ENCODE data around the gene FMNL2.

The FMNL2 gene

GRCh38 chr2:152446213-152446612, 111.2 kb downstream of the FMNL2 start:
- Histone ChIP-seq H3K4me1 (ENCODE audit: insufficient read depth, low read length) (no peaks in the 10 kb centered on the region), H4K20me1 (ENCODE audit: insufficient read depth, low read length) (no peaks in the 10 kb centered on the region), H3K9ac (ENCODE audit: low read depth, low read length) (no peak overlapping the region), H3K27ac (ENCODE audit: low read length) (no peak overlapping the region), H3K4me2 (ENCODE audit: insufficient read depth, low read length) (no peak overlapping the region), H3K9me3 (ENCODE audit: insufficient read depth, low read length, severe bottlenecking) (no peaks in the 10 kb centered on the region), H2AFZ (ENCODE audit: low read depth, low read length) (no peak overlapping the region), H3K36me3 (ENCODE audit: insufficient read depth, low read length) (no peaks in the 10 kb centered on the region), H3K4me3 (ENCODE audit: low read depth in 1 of 2, low read length in 2 of 2) (no peak overlapping the region), H3K27me3 (ENCODE audit: insufficient read depth, low read length, poor library complexity) (peaks cover 5% of the 10 kb centered on the region), H3K79me2 (ENCODE audit: insufficient read depth, low read length) (no peaks in the 10 kb centered on the region)
- TF ChIP-seq CTCF (IDR thresholded peaks at IDR 0.05; ENCODE audit: borderline replicate concordance, extremely low read depth, low read length, poor library complexity, severe bottlenecking) = no peak
- no peak for TF ChIP-seq EZH2 (IDR thresholded peaks at IDR 0.05; ENCODE audit: borderline replicate concordance, low read depth, low read length, severe bottlenecking)
- ATAC-seq (ENCODE audit: insufficient read depth, low read depth) = no peak
- DNase-seq = no peak

DNA sequence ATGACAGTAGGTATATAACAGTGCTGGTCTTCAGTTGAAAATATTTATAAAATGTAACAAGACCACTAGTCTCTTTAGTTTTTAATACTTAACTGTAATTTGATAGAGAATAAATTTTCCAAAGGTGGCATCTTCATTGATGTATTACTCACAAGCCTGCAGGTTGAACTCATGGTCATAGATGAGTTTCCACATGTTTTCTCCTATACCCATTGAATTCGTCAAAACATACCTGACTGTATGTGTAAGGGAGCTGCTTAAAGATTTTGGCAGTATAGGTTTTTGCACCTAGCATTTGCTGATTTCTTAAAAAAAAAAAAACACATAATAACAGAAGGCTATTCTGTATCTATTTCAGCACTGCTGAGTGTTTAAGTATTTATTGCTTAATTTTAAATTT, 112.9 kb downstream of the FMNL2 start:
- H2AFZ ChIP-seq (ENCODE audit: low read depth, low read length) = no peak overlapping the region
- TF ChIP-seq CTCF (IDR thresholded peaks at IDR 0.05; ENCODE audit: borderline replicate concordance, extremely low read depth, low read length, poor library complexity, severe bottlenecking) (no peak), EZH2 (IDR thresholded peaks at IDR 0.05; ENCODE audit: borderline replicate concordance, low read depth, low read length, severe bottlenecking) (no peak)
- H3K27me3 ChIP-seq (ENCODE audit: insufficient read depth, low read length, poor library complexity) = peaks cover 5% of the 10 kb centered on the region
- H3K4me3 ChIP-seq (ENCODE audit: low read depth in 1 of 2, low read length in 2 of 2) = no peak overlapping the region
- no peak overlapping the region for H3K9ac ChIP-seq (ENCODE audit: low read depth, low read length)
- H3K79me2 ChIP-seq (ENCODE audit: insufficient read depth, low read length) = no peaks in the 10 kb centered on the region
- H3K27ac ChIP-seq (ENCODE audit: low read length) = no peak overlapping the region
- no peaks in the 10 kb centered on the region for H3K36me3 ChIP-seq (ENCODE audit: insufficient read depth, low read length)
- no peak overlapping the region for H3K4me2 ChIP-seq (ENCODE audit: insufficient read depth, low read length)
- ATAC-seq (ENCODE audit: insufficient read depth, low read depth) (no peak), DNase-seq (no peak)
- H3K4me1 ChIP-seq (ENCODE audit: insufficient read depth, low read length) = no peaks in the 10 kb centered on the region
- no peaks in the 10 kb centered on the region for H3K9me3 ChIP-seq (ENCODE audit: insufficient read depth, low read length, severe bottlenecking)
- H4K20me1 ChIP-seq (ENCODE audit: insufficient read depth, low read length) = no peaks in the 10 kb centered on the region

GRCh38 chr2:152448606-152449005, 113.6 kb downstream of the FMNL2 start:
- Histone ChIP-seq H3K27ac (ENCODE audit: low read length) (no peak overlapping the region), H3K4me1 (ENCODE audit: insufficient read depth, low read length) (no peaks in the 10 kb centered on the region), H3K79me2 (ENCODE audit: insufficient read depth, low read length) (no peaks in the 10 kb centered on the region), H3K9ac (ENCODE audit: low read depth, low read length) (no peak overlapping the region), H2AFZ (ENCODE audit: low read depth, low read length) (no peak overlapping the region), H4K20me1 (ENCODE audit: insufficient read depth, low read length) (no peaks in the 10 kb centered on the region), H3K27me3 (ENCODE audit: insufficient read depth, low read length, poor library complexity) (peaks cover 5% of the 10 kb centered on the region), H3K4me2 (ENCODE audit: insufficient read depth, low read length) (no peak overlapping the region), H3K36me3 (ENCODE audit: insufficient read depth, low read length) (no peaks in the 10 kb centered on the region), H3K9me3 (ENCODE audit: insufficient read depth, low read length, severe bottlenecking) (no peaks in the 10 kb centered on the region), H3K4me3 (ENCODE audit: low read depth in 1 of 2, low read length in 2 of 2) (no peak overlapping the region)
- DNase-seq (no peak), ATAC-seq (ENCODE audit: insufficient read depth, low read depth) (no peak)
- TF ChIP-seq CTCF (IDR thresholded peaks at IDR 0.05; ENCODE audit: borderline replicate concordance, extremely low read depth, low read length, poor library complexity, severe bottlenecking) (no peak), EZH2 (IDR thresholded peaks at IDR 0.05; ENCODE audit: borderline replicate concordance, low read depth, low read length, severe bottlenecking) (no peak)

DNA sequence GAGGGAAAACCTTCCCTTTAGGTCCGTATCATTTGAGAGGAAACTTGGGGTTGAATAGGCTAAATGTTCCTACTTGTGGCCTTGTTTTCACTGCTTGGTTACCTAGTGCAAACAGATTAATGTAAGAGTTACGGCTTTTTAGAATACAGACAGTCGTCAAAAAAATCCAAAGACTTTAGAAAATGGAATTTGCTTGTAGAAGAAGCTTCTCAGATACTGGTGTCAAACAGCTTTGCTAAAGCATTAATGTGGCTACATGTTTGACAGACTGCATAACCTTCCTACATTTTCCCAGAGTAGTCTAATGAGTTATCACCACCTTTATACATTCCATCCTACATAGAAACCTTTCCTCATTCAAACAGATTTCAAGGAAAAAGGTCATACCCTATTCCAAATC, 114.6 kb downstream of the FMNL2 start:
- Histone ChIP-seq H3K9ac (ENCODE audit: low read depth, low read length) (no peak overlapping the region), H3K4me3 (ENCODE audit: low read depth in 1 of 2, low read length in 2 of 2) (no peak overlapping the region), H3K79me2 (ENCODE audit: insufficient read depth, low read length) (no peaks in the 10 kb centered on the region), H3K9me3 (ENCODE audit: insufficient read depth, low read length, severe bottlenecking) (no peaks in the 10 kb centered on the region), H2AFZ (ENCODE audit: low read depth, low read length) (no peak overlapping the region), H3K4me1 (ENCODE audit: insufficient read depth, low read length) (no peaks in the 10 kb centered on the region), H3K27ac (ENCODE audit: low read length) (no peak overlapping the region), H3K4me2 (ENCODE audit: insufficient read depth, low read length) (no peak overlapping the region), H3K36me3 (ENCODE audit: insufficient read depth, low read length) (no peaks in the 10 kb centered on the region), H3K27me3 (ENCODE audit: insufficient read depth, low read length, poor library complexity) (peaks cover 5% of the 10 kb centered on the region), H4K20me1 (ENCODE audit: insufficient read depth, low read length) (no peaks in the 10 kb centered on the region)
- no peak for TF ChIP-seq EZH2 (IDR thresholded peaks at IDR 0.05; ENCODE audit: borderline replicate concordance, low read depth, low read length, severe bottlenecking)
- TF ChIP-seq CTCF (IDR thresholded peaks at IDR 0.05; ENCODE audit: borderline replicate concordance, extremely low read depth, low read length, poor library complexity, severe bottlenecking) = no peak
- ATAC-seq (ENCODE audit: insufficient read depth, low read depth) (no peak), DNase-seq (no peak)
